HepG2 (cell line): ENCODE measurements around the gene DGAT2L6. TPM values are rescaled to one million over a fixed set of nuclear protein-coding genes. Genes with fewer than 3 reads are reported as not detected.

Experiments used
- ATAC-seq: fragments of 200-7000 bp; cut with Tn5 transposase; 3 replicates; pipeline ENCODE4 v1.9.1; 2020; ENCODE audit warnings: mild to moderate bottlenecking, moderate library complexity
- BruUV-seq: library from RNA; stranded (reverse); fragments of 400-500 nt; replicated peaks from 2 replicates; lab custom pipeline; 2021; lab: Mats Ljungman, UMichigan
- CTCF ChIA-PET: fragments of 300-600 bp; formaldehyde crosslinking; extraction: SDS; loops from one replicate; lab custom pipeline; 2021; ENCODE audit warnings: low total read pairs, inconsistent platforms, low intra/inter-chr PET ratio; lab: Yijun Ruan, JAX
- POLR2A ChIA-PET: fragments of 350-600 bp; sonication (Branson Sonifier 250); formaldehyde crosslinking; loops from one replicate; lab custom pipeline; 2020; ENCODE audit warnings: antibody characterized with exemption, inconsistent platforms; lab: Yijun Ruan, JAX
- DNase-seq: peaks from one replicate; pipeline ENCODE4 v3.0.0-alpha.2; 2015; ENCODE audit warnings: low spot score
- FAIRE-seq: peaks from 3 replicates; lab custom pipeline; 2011; peaks lifted over from hg19 to GRCh38; lab: Jason Lieb, UNC
- H2AFZ ChIP-seq: one replicate; pipeline ENCODE4 v1.6.1; 2011; ENCODE audit warnings: low read length, inconsistent platforms
- H3K27ac ChIP-seq: fragments of 300-600 bp; 3 replicates; pipeline ENCODE4 v1.8.0; 2011; ENCODE audit warnings: mixed run types, mild to moderate bottlenecking, mixed read lengths, low read length, inconsistent platforms; ENCODE audit not compliant: insufficient read depth; ENCODE audit errors: extremely low read length
- H3K27me3 ChIP-seq, 2 experiments: fragments of 200-600 bp in 1 of 2; 2 replicates in 1 of 2; 3 replicates in 1 of 2; pipeline versions ENCODE4 v1.6.0 to v1.8.0; 2011; ENCODE audit warnings: low read length in 2 of 2, mild to moderate bottlenecking in 2 of 2, moderate library complexity in 2 of 2, inconsistent platforms in 1 of 2; ENCODE audit not compliant: insufficient read depth in 2 of 2, control insufficient read depth in 1 of 2
- H3K36me3 ChIP-seq, 2 experiments: fragments of 200-600 bp in 1 of 2; replicated peaks in 1 of 2; 2 replicates in 1 of 2; 3 replicates in 1 of 2; pipeline versions ENCODE4 v1.5.1 to v1.8.0; 2011; ENCODE audit warnings: low read length in 2 of 2, inconsistent platforms in 1 of 2; ENCODE audit not compliant: insufficient read depth in 2 of 2, control insufficient read depth in 1 of 2
- H3K4me1 ChIP-seq: 2 replicates; pipeline ENCODE4 v1.5.1; 2012; ENCODE audit warnings: low read length, inconsistent platforms; ENCODE audit not compliant: insufficient read depth
- H3K4me2 ChIP-seq: 2 replicates; pipeline ENCODE4 v1.6.0; 2011; ENCODE audit warnings: low read depth, low read length, inconsistent platforms
- H3K4me3 ChIP-seq, 3 experiments: fragments of 200-600 bp in 1 of 3; sonication (generic), shearing (Covaris generic) in 1 of 3; replicated peaks in 1 of 3; 2 replicates each; pipeline ENCODE4 v1.5.1; 2011 to 2016; ENCODE audit warnings: low read length in 3 of 3, inconsistent platforms in 2 of 3, low read depth in 2 of 3, mild to moderate bottlenecking in 2 of 3, control low read depth in 1 of 3, mixed read lengths in 1 of 3; ENCODE audit not compliant: insufficient read depth in 1 of 3
- H3K79me2 ChIP-seq: one replicate; pipeline ENCODE4 v1.6.1; 2011; ENCODE audit warnings: low read length, inconsistent platforms; ENCODE audit not compliant: insufficient read depth
- H3K9ac ChIP-seq: 2 replicates; pipeline ENCODE4 v1.6.0; 2011; ENCODE audit warnings: mild to moderate bottlenecking, low read depth, low read length, inconsistent platforms; ENCODE audit not compliant: insufficient read depth
- H3K9me3 ChIP-seq: 2 replicates; pipeline ENCODE4 v1.5.1; 2012; ENCODE audit warnings: mild to moderate bottlenecking, low read length
- H4K20me1 ChIP-seq: 2 replicates; pipeline ENCODE4 v1.6.0; 2011; ENCODE audit warnings: inconsistent platforms, mild to moderate bottlenecking, low read length, moderate library complexity; ENCODE audit not compliant: insufficient read depth
- ESRRA ChIP-seq: sonication (generic); formaldehyde crosslinking; IDR thresholded peaks from 2 replicates; pipeline ENCODE4 v1.5.1; 2020; ENCODE audit warnings: mild to moderate bottlenecking, low read depth, missing genetic modification reagents
- ETV5 ChIP-seq: IDR thresholded peaks from 2 replicates; pipeline ENCODE4 v1.6.1; 2018; ENCODE audit warnings: missing biosample characterization, missing genetic modification reagents, inconsistent platforms, borderline replicate concordance
- IRF2 ChIP-seq: IDR thresholded peaks from 2 replicates; pipeline ENCODE4 v1.6.1; 2018; ENCODE audit warnings: missing genetic modification reagents, missing compliant biosample characterization
- KAT2B ChIP-seq: fragments of 150-350 bp; IDR thresholded peaks from 2 replicates; pipeline ENCODE4 v1.6.1; 2014; ENCODE audit warnings: low read depth, low read length, borderline replicate concordance
- KDM5B ChIP-seq: sonication (generic); formaldehyde crosslinking; IDR thresholded peaks from 2 replicates; pipeline ENCODE4 v1.4.0; 2020; ENCODE audit warnings: missing genetic modification reagents, mild to moderate bottlenecking, borderline replicate concordance
- NFIC ChIP-seq: IDR thresholded peaks from 2 replicates; pipeline ENCODE4 v1.6.1; 2012; ENCODE audit warnings: mild to moderate bottlenecking, low read length, inconsistent platforms
- PLRG1 ChIP-seq: fragments of 450-650 bp; conservative IDR thresholded peaks from 2 replicates; pipeline ENCODE4 v1.6.1; 2016
- ZNF136 ChIP-seq: sonication (generic); formaldehyde crosslinking; IDR thresholded peaks from 2 replicates; pipeline ENCODE4 v1.8.1; 2022; ENCODE audit warnings: low read depth, mild to moderate bottlenecking, moderate library complexity, missing genetic modification reagents
- ZNF317 ChIP-seq: sonication (generic); formaldehyde crosslinking; IDR thresholded peaks from 2 replicates; pipeline ENCODE4 v1.5.0; 2020; ENCODE audit warnings: mild to moderate bottlenecking, missing genetic modification reagents
- ZNF652 ChIP-seq: IDR thresholded peaks from 2 replicates; pipeline ENCODE4 v1.6.1; 2016; ENCODE audit warnings: low read depth, borderline replicate concordance
- ZNF713 ChIP-seq: sonication (generic); formaldehyde crosslinking; IDR thresholded peaks from 2 replicates; pipeline ENCODE4 v1.4.0; 2020; ENCODE audit warnings: mild to moderate bottlenecking, missing genetic modification reagents
- WGBS: methylation state at CpG from one replicate; pipeline ENCODE4 v1.1.6; 2017; ENCODE audit warnings: low lambda C conversion rate; 5-methylcytosine and 5-hydroxymethylcytosine counted together
- in situ Hi-C: cut with HindIII; loops from 2 replicates; pipeline ENCODE4 v1.10.0; 2017; ENCODE audit warnings: low pct_unique_long_range_greater_than_20kb; ENCODE audit not compliant: extremely low pct_ligation_motif_present
- intact Hi-C: fragments of 100-400 bp; cut with micrococcal nuclease; formaldehyde crosslinking; loops from one replicate; pipeline ENCODE4 v1.10.0; 2022; ENCODE audit not compliant: unreplicated experiment
- polyA plus RNA-seq, 8 experiments: library from polyadenylated mRNA; depleted of rRNA in 3 of 8; stranded (reverse) in 7 of 8; unstranded in 1 of 8; fragments of >200 nt; fragmentation: Illumina TruSeq in 4 of 8; extraction: Trizol in 4 of 8; gene quantifications; 2 replicates each; pipeline versions ENCODE4 v1.2.1 to v1.2.3, GENCODE V29; 2011 to 2016; ENCODE audit warnings: low read depth in 4 of 8, missing spikeins in 1 of 8, mixed read lengths in 1 of 8; ENCODE audit not compliant: insufficient read depth in 1 of 8
- total RNA-seq, 5 experiments: library from RNA; depleted of rRNA; stranded (reverse); fragments of >200 nt; fragmentation: Illumina TruSeq; extraction: Trizol; gene quantifications; 2 replicates each; pipeline ENCODE4 v1.2.3, GENCODE V29; 2016; ENCODE audit warnings: low read depth in 1 of 5
- TF ChIP-seq, protein P1 (sequence below): sonication (generic); formaldehyde crosslinking; IDR thresholded peaks from 2 replicates; pipeline ENCODE4 v1.5.0; 2020; ENCODE audit warnings: mild to moderate bottlenecking, missing genetic modification reagents, borderline replicate concordance
- TF ChIP-seq, protein P2 (sequence below): sonication (generic); formaldehyde crosslinking; IDR thresholded peaks from 2 replicates; pipeline ENCODE4 v1.5.1; 2020; ENCODE audit warnings: mild to moderate bottlenecking, missing genetic modification reagents, borderline replicate concordance
- TF ChIP-seq, protein P3 (sequence below): sonication (generic); formaldehyde crosslinking; IDR thresholded peaks from 2 replicates; pipeline ENCODE4 v1.5.0; 2020; ENCODE audit warnings: mild to moderate bottlenecking, missing genetic modification reagents, moderate library complexity

Gene DGAT2L6
- total and polyA plus RNA-seq, 2 of the 13 experiments (the other 11 are each of a cell fraction or from before 2014, with no cell fraction given) = not detected

DNA sequence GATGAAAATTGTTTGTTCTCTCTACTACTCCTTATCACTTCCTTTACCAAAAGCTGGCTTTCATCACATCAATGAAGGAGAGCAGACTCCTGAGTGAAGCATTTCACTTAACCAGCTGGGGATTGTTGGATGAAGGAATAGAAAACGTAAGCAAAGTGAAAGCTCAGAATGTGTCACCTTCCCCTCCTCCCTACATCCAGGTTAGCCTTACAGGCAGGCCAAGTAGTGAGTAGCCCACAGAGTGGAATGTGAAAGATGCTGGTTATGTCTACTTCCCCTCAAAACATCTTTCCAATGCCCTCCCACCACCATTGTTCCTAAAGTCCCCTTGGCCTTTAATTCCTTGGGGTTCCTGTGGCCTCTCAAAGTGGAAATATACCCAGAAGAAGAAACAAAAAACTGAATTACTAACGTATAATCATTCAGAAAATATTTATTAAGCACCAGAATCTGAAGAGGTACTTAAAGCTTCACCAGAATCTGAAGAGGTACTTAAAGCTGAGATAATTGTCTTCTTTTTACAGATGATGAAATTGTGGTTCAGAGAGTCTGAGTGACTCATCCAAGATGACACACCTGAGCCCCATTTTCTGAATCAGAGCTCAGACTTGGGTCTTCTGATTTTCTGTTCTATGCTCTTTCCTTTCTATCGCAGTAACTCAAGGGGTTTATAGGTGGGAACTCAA lies 76.2 kb downstream of the DGAT2L6 start:
- POLR2A ChIA-PET = no interaction called here
- 32% methylated on average over 3 of the region's 3 CpGs for WGBS
- no peak for ATAC-seq
- intact Hi-C loops = no loop called here
- Histone ChIP-seq H3K27ac (no peak overlapping the region), H3K36me3 (no peaks in the 10 kb centered on the region), H3K9me3 (no peaks in the 10 kb centered on the region), H3K9ac (no peak overlapping the region), H3K4me1 (peaks cover 21% of the 10 kb centered on the region), H3K4me3 (no peak overlapping the region), H2AFZ (no peak overlapping the region), H4K20me1 (no peaks in the 10 kb centered on the region), H3K4me2 (no peak overlapping the region), H3K27me3 (no peaks in the 10 kb centered on the region), H3K79me2 (no peaks in the 10 kb centered on the region)
- DNase-seq = peak; percentile 1
- no peak for FAIRE-seq
- BruUV-seq = no TSS peak
- CTCF ChIA-PET = no interaction called here
- in situ Hi-C loops = no loop called here
- TF ChIP-seq, protein P1, sequence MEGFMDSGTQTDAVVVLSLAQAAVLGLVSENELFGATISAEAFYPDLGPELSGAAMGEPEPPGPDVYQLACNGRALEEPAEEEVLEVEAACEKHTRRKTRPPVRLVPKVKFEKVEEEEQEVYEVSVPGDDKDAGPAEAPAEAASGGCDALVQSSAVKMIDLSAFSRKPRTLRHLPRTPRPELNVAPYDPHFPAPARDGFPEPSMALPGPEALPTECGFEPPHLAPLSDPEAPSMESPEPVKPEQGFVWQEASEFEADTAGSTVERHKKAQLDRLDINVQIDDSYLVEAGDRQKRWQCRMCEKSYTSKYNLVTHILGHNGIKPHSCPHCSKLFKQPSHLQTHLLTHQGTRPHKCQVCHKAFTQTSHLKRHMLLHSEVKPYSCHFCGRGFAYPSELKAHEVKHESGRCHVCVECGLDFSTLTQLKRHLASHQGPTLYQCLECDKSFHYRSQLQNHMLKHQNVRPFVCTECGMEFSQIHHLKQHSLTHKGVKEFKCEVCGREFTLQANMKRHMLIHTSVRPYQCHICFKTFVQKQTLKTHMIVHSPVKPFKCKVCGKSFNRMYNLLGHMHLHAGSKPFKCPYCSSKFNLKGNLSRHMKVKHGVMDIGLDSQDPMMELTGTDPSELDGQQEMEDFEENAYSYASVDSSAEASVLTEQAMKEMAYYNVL (CRISPR knock-in tag) = no peak
- no peak for TF ChIP-seq KDM5B
- TF ChIP-seq NFIC = no peak
- TF ChIP-seq, protein P2, sequence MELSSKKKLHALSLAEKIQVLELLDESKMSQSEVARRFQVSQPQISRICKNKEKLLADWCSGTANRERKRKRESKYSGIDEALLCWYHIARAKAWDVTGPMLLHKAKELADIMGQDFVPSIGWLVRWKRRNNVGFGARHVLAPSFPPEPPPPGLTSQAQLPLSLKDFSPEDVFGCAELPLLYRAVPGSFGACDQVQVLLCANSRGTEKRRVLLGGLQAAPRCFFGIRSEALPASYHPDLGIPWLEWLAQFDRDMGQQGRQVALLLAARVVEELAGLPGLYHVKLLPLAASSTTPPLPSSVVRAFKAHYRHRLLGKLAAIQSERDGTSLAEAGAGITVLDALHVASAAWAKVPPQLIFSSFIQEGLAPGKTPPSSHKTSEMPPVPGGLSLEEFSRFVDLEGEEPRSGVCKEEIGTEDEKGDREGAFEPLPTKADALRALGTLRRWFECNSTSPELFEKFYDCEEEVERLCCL (CRISPR knock-in tag) = no peak
- no peak for TF ChIP-seq ESRRA (CRISPR knock-in tag)
- no peak for TF ChIP-seq IRF2
- TF ChIP-seq KAT2B = no peak
- TF ChIP-seq ZNF652 (CRISPR knock-in tag) = no peak
- TF ChIP-seq PLRG1 = no peak
- no peak for TF ChIP-seq ZNF713 (CRISPR knock-in tag)
- TF ChIP-seq ZNF136 (CRISPR knock-in tag) = no peak
- TF ChIP-seq, protein P3, sequence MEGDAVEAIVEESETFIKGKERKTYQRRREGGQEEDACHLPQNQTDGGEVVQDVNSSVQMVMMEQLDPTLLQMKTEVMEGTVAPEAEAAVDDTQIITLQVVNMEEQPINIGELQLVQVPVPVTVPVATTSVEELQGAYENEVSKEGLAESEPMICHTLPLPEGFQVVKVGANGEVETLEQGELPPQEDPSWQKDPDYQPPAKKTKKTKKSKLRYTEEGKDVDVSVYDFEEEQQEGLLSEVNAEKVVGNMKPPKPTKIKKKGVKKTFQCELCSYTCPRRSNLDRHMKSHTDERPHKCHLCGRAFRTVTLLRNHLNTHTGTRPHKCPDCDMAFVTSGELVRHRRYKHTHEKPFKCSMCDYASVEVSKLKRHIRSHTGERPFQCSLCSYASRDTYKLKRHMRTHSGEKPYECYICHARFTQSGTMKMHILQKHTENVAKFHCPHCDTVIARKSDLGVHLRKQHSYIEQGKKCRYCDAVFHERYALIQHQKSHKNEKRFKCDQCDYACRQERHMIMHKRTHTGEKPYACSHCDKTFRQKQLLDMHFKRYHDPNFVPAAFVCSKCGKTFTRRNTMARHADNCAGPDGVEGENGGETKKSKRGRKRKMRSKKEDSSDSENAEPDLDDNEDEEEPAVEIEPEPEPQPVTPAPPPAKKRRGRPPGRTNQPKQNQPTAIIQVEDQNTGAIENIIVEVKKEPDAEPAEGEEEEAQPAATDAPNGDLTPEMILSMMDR (CRISPR knock-in tag) = no peak
- no peak for TF ChIP-seq ZNF317 (CRISPR knock-in tag)
- TF ChIP-seq ETV5 = no peak
